H9 (cell line): Measurements from ENCODE around the gene SRPX. TPM values are rescaled to one million over a fixed set of nuclear protein-coding genes. Genes with fewer than 3 reads are reported as not detected.

Experiments used
- DNase-seq: peaks from one replicate; pipeline ENCODE4 v3.0.0-alpha.2; 2017
- H2AFZ ChIP-seq: one replicate; pipeline ENCODE4 v1.6.1; 2013; ENCODE audit warnings: mild to moderate bottlenecking, low read length, control low read depth, moderate library complexity
- H2AK5ac ChIP-seq: 2 replicates; pipeline ENCODE4 v1.6.1; 2013; ENCODE audit warnings: low read length, control low read depth, mixed read lengths; ENCODE audit not compliant: insufficient read length
- H2BK120ac ChIP-seq: one replicate; pipeline ENCODE4 v1.6.1; 2013; ENCODE audit warnings: low read depth, mild to moderate bottlenecking, low read length, control low read depth, inconsistent platforms; ENCODE audit not compliant: poor library complexity, severe bottlenecking
- H2BK12ac ChIP-seq: 2 replicates; pipeline ENCODE4 v1.6.1; 2013; ENCODE audit warnings: low read length, control low read depth, mixed read lengths, low read depth; ENCODE audit not compliant: insufficient read length
- H2BK15ac ChIP-seq: 2 replicates; pipeline ENCODE4 v1.6.1; 2013; ENCODE audit warnings: low read depth, low read length, control low read depth
- H2BK20ac ChIP-seq: one replicate; pipeline ENCODE4 v1.6.1; 2013; ENCODE audit warnings: low read depth, mild to moderate bottlenecking, low read length, control low read depth, inconsistent platforms; ENCODE audit not compliant: poor library complexity, severe bottlenecking
- H2BK5ac ChIP-seq: 2 replicates; pipeline ENCODE4 v1.6.1; 2013; ENCODE audit warnings: low read length, control low read depth, mixed read lengths; ENCODE audit not compliant: insufficient read length
- H3K14ac ChIP-seq: 2 replicates; pipeline ENCODE4 v1.6.1; 2013; ENCODE audit warnings: low read length, control low read depth; ENCODE audit not compliant: insufficient read depth
- H3K18ac ChIP-seq: 2 replicates; pipeline ENCODE4 v1.6.1; 2013; ENCODE audit warnings: low read depth, mild to moderate bottlenecking, mixed read lengths, low read length, control low read depth; ENCODE audit not compliant: insufficient read length
- H3K23ac ChIP-seq: 2 replicates; pipeline ENCODE4 v1.6.1; 2013; ENCODE audit warnings: low read length, control low read depth, mixed read lengths, low read depth; ENCODE audit not compliant: insufficient read length
- H3K23me2 ChIP-seq: 2 replicates; pipeline ENCODE4 v1.6.1; 2013; ENCODE audit warnings: low read depth, mild to moderate bottlenecking, mixed read lengths, low read length, control low read depth; ENCODE audit not compliant: insufficient read length, poor library complexity, severe bottlenecking
- H3K27ac ChIP-seq: 2 replicates; pipeline ENCODE4 v1.5.1; 2013; ENCODE audit warnings: low read length, control low read depth, mixed read lengths, low read depth; ENCODE audit not compliant: insufficient read length
- H3K27me3 ChIP-seq: 2 replicates; pipeline ENCODE4 v1.6.1; 2013; ENCODE audit warnings: low read length, control low read depth, inconsistent platforms; ENCODE audit not compliant: insufficient read depth
- H3K4ac ChIP-seq: 2 replicates; pipeline ENCODE4 v1.6.1; 2013; ENCODE audit warnings: low read depth, mild to moderate bottlenecking, control low read depth, inconsistent platforms, low read length, moderate library complexity
- H3K4me1 ChIP-seq: 2 replicates; pipeline ENCODE4 v1.6.1; 2013; ENCODE audit warnings: low read length, control low read depth, inconsistent platforms; ENCODE audit not compliant: insufficient read depth
- H3K4me2 ChIP-seq: 2 replicates; pipeline ENCODE4 v1.6.1; 2013; ENCODE audit warnings: low read length, control low read depth, mixed read lengths; ENCODE audit not compliant: insufficient read length, insufficient read depth
- H3K56ac ChIP-seq: 2 replicates; pipeline ENCODE4 v1.6.1; 2013; ENCODE audit warnings: low read depth, mild to moderate bottlenecking, mixed read lengths, low read length, control low read depth; ENCODE audit not compliant: insufficient read length
- H3K79me1 ChIP-seq: 2 replicates; pipeline ENCODE4 v1.6.1; 2013; ENCODE audit warnings: low read depth, mild to moderate bottlenecking, moderate library complexity, low read length, control low read depth, inconsistent platforms; ENCODE audit not compliant: insufficient read depth, poor library complexity, severe bottlenecking
- H3K79me2 ChIP-seq: 2 replicates; pipeline ENCODE4 v1.6.1; 2013; ENCODE audit warnings: low read length, control low read depth, inconsistent platforms; ENCODE audit not compliant: insufficient read depth
- H3K9ac ChIP-seq: 2 replicates; pipeline ENCODE4 v1.6.1; 2013; ENCODE audit warnings: low read length, control low read depth, mixed read lengths; ENCODE audit not compliant: insufficient read length; ENCODE audit errors: extremely low read depth
- H3K9me3 ChIP-seq: one replicate; pipeline ENCODE4 v1.6.1; 2013; ENCODE audit warnings: low read depth, low read length, inconsistent platforms; ENCODE audit not compliant: control insufficient read depth
- H3T11ph ChIP-seq: one replicate; pipeline ENCODE4 v1.6.1; 2013; ENCODE audit warnings: mild to moderate bottlenecking, low read length, control low read depth, inconsistent platforms
- H4K20me1 ChIP-seq: one replicate; pipeline ENCODE4 v1.6.1; 2013; ENCODE audit not compliant: control insufficient read depth, insufficient read length, insufficient read depth
- H4K5ac ChIP-seq: 2 replicates; pipeline ENCODE4 v1.6.1; 2013; ENCODE audit warnings: low read depth, mild to moderate bottlenecking, mixed read lengths, low read length, control low read depth; ENCODE audit not compliant: insufficient read length
- H4K8ac ChIP-seq: replicated peaks from 2 replicates; pipeline ENCODE4 v1.6.1; 2013; ENCODE audit warnings: low read length, control low read depth, mixed read lengths, low read depth; ENCODE audit not compliant: insufficient read length
- H4K91ac ChIP-seq: 2 replicates; pipeline ENCODE4 v1.6.1; 2013; ENCODE audit warnings: low read depth, mild to moderate bottlenecking, moderate library complexity, mixed read lengths, low read length, control low read depth; ENCODE audit not compliant: insufficient read length
- H3K27ac Mint-ChIP-seq, 3 experiments: 2 replicates in 2 of 3; 3 replicates in 1 of 3; pipeline ENCODE4 v1.8.0; 2020 to 2021; ENCODE audit warnings: mixed read lengths in 3 of 3, mild to moderate bottlenecking in 1 of 3, moderate library complexity in 1 of 3
- H3K27me3 Mint-ChIP-seq: 2 replicates; pipeline ENCODE4 v1.8.0; 2021; ENCODE audit warnings: low read depth, mild to moderate bottlenecking, moderate library complexity, mixed read lengths
- H3K36me3 Mint-ChIP-seq, 3 experiments: 2 replicates in 2 of 3; 3 replicates in 1 of 3; pipeline ENCODE4 v1.8.0; 2020 to 2021; ENCODE audit warnings: low read depth in 3 of 3, mixed read lengths in 3 of 3; ENCODE audit not compliant: insufficient read depth in 1 of 3
- H3K4me1 Mint-ChIP-seq, 2 experiments: 2 replicates each; pipeline ENCODE4 v1.8.0; 2020; ENCODE audit warnings: mixed read lengths in 2 of 2
- H3K4me3 Mint-ChIP-seq, 2 experiments: 2 replicates in 1 of 2; 3 replicates in 1 of 2; pipeline ENCODE4 v1.8.0; 2020 to 2021; ENCODE audit warnings: mild to moderate bottlenecking in 2 of 2, mixed read lengths in 2 of 2, moderate library complexity in 1 of 2
- H3K9me3 Mint-ChIP-seq, 2 experiments: 2 replicates in 1 of 2; 3 replicates in 1 of 2; pipeline ENCODE4 v1.8.0; 2020; ENCODE audit warnings: mild to moderate bottlenecking in 2 of 2, mixed read lengths in 2 of 2, moderate library complexity in 1 of 2
- WGBS: extraction: QIAGEN DNeasy Blood & Tissue Kit; methylation state at CpG from one replicate; pipeline ENCODE4 v1.1.7; 2013; ENCODE audit warnings: missing lambda C conversion rate, low lambda C conversion rate, mixed read lengths; ENCODE audit not compliant: insufficient read length; ENCODE audit errors: extremely low coverage; 5-methylcytosine and 5-hydroxymethylcytosine counted together
- total RNA-seq: library from RNA; stranded (reverse); gene quantifications from 2 replicates; pipeline ENCODE4 v1.2.1, GENCODE V29; 2021
- TF ChIP-seq, protein P1 (sequence below): fragments of 200-600 bp; sonication (generic); conservative IDR thresholded peaks from 3 replicates; pipeline ENCODE4 v1.8.0; 2021; ENCODE audit warnings: antibody characterized with exemption, mild to moderate bottlenecking

Gene SRPX
- total RNA-seq, 1 experiment from 2014 or later = 2.8 TPM

DNA sequence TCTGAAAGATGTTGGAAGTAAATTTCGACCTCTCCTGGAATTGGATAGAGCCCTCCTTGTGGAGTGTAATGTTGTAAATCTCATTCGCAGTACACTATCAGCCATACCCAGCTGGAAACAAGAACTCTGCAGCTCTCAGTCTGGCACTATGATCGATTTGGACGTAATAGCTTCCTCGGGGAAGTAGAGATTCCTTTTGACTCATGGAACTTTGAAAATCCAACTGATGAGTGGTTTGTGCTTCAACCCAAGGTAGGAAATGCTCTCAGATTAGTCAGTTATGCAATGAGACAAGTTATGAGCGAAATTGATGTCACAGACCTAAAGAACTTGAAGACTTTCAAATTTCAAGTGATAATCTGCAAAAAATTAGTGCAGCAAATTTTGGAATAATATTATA is 110.4 kb downstream of the SRPX start:
- no peaks in the 10 kb centered on the region for H3K79me2 ChIP-seq
- H3K27ac ChIP-seq = no peak overlapping the region
- no peaks in the 10 kb centered on the region for H4K20me1 ChIP-seq
- no peak overlapping the region for H4K8ac ChIP-seq
- H2AFZ ChIP-seq = no peak overlapping the region
- H3K14ac ChIP-seq = no peak overlapping the region
- no peak overlapping the region for H3T11ph ChIP-seq
- Mint-ChIP-seq H3K9me3 (peaks cover 54 to 62% of the 10 kb centered on the region in 2 experiments), H3K27ac (no peak overlapping the region), H3K4me1 (peaks cover 3% of the 10 kb centered on the region in 2 experiments; a peak in 2 of 4 replicates), H3K36me3 (0 out of 7 replicates have a peak, but pooled peaks cover 0 to 2% (median 0%) of the 10 kb centered on the region in 3 experiments), H3K27me3 (no peaks in the 10 kb centered on the region), H3K4me3 (no peak overlapping the region)
- no peak overlapping the region for H4K91ac ChIP-seq
- H3K4ac ChIP-seq = no peak overlapping the region
- no CpG with 5 or more reads among the region's 6 CpGs for WGBS
- DNase-seq = no peak
- H2BK5ac ChIP-seq = no peak overlapping the region
- H2BK15ac ChIP-seq = no peak overlapping the region
- H2BK12ac ChIP-seq = no peak overlapping the region
- H3K9me3 ChIP-seq = no peaks in the 10 kb centered on the region
- no peaks in the 10 kb centered on the region for H3K79me1 ChIP-seq
- H3K56ac ChIP-seq = no peak overlapping the region
- H3K4me2 ChIP-seq = no peak overlapping the region
- H3K4me1 ChIP-seq = no peaks in the 10 kb centered on the region
- no peak overlapping the region for H2BK20ac ChIP-seq
- H3K27me3 ChIP-seq = no peaks in the 10 kb centered on the region
- TF ChIP-seq, protein P1, sequence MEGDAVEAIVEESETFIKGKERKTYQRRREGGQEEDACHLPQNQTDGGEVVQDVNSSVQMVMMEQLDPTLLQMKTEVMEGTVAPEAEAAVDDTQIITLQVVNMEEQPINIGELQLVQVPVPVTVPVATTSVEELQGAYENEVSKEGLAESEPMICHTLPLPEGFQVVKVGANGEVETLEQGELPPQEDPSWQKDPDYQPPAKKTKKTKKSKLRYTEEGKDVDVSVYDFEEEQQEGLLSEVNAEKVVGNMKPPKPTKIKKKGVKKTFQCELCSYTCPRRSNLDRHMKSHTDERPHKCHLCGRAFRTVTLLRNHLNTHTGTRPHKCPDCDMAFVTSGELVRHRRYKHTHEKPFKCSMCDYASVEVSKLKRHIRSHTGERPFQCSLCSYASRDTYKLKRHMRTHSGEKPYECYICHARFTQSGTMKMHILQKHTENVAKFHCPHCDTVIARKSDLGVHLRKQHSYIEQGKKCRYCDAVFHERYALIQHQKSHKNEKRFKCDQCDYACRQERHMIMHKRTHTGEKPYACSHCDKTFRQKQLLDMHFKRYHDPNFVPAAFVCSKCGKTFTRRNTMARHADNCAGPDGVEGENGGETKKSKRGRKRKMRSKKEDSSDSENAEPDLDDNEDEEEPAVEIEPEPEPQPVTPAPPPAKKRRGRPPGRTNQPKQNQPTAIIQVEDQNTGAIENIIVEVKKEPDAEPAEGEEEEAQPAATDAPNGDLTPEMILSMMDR = no peak
- H2AK5ac ChIP-seq = no peak overlapping the region
- no peak overlapping the region for H3K23ac ChIP-seq
- no peak overlapping the region for H3K9ac ChIP-seq
- no peak overlapping the region for H3K18ac ChIP-seq
- H3K23me2 ChIP-seq = no peaks in the 10 kb centered on the region
- no peak overlapping the region for H4K5ac ChIP-seq
- H2BK120ac ChIP-seq = no peak overlapping the region
